Anterior cingulate cortex (tissue), 58 donors: ENCODE data around the gene KRTAP19-8.

Experiments
- DNase-seq, 58 donors: peaks; one replicate each; lab custom pipeline; 2025; lab: John Stamatoyannopoulos, UW

Gene KRTAP19-8, protein sequence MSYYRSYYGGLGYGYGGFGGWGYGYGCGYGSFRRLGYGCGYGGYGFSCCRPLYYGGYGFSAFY

DNA sequence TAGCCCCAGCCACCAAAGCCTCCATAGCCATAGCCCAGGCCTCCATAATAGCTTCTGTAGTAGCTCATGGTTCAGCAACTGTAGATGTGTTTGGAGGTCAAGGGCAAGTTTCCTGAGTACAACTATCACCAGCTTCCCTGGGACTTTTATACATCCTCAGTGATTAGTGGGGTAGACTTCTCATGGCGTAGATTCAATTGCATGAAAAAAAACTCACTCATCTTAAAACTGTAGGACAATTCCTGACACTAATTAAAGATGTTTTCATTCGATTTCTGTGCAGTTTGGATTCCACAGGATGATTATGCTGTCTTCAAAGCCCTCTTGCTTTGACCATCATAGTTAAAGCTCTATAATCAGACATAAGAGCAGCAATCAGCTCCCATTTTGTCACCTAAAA, at the start of gene KRTAP19-8:
Gene KRTAP19-8 (minus strand): TSS at position 101 of the 400 bp plus-strand sequence. CDS start 33 bp downstream, at position 68.
- DNase-seq: no peak

DNA sequence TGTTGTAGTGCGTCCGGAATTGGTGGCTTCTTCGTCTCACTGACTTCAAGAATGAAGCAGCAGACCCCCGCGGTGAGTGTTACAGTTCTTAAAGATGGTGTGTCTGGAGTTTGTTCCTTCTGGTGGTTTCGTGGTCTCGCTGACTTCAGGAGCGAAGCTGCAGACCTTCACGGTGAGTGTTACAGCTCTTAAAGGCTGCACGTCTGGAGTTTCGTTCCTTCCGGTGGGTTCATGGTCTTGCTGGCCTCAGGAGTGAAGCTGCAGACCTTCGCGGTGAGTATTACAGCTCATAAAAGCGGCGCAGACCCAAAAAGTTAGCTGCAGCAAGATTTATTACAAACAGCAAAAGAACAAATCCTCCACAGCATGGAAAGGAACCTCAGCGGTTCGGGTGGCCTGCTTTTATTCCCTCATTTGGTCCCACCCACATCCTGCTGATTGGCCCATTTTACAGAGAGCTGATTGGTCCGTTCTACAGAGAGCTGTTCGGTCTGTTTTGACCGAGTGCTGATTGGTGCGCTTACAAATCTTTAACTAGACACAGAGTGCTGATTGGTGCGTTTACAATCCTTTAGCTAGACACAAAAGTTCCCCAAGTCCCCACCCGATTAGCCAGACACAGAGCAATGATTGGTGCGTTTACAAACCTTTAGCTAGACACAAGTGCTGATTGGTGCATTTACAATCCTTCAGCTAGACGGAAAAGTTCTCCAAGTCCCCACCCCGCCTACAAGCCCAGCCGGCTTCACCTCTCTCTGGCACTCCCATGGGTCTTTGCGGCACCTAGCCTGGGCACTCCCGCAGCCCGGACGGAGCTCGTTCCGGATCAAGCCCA, 49.6 kb upstream of the KRTAP19-8 start:
- no peak for DNase-seq

DNA sequence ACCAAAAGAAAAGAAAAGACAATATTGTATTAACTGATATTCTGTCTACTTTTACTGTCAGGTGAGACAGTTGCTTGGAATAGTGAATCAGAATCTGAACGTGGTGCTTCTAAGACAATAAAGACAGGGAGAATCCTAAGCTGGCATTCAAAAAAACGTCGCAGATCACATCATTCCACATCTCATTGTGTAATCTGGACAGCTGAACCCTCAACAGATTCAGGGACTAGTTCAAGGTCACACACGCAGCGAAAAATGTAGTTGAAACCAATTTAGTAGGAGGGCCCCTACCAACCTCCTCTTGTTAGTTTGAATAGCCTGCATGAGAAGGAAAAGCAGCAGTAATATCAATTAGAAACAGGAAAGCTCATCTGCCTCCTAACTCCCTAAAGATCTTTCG, 46.4 kb upstream of the KRTAP19-8 start:
- DNase-seq: no peak

DNA sequence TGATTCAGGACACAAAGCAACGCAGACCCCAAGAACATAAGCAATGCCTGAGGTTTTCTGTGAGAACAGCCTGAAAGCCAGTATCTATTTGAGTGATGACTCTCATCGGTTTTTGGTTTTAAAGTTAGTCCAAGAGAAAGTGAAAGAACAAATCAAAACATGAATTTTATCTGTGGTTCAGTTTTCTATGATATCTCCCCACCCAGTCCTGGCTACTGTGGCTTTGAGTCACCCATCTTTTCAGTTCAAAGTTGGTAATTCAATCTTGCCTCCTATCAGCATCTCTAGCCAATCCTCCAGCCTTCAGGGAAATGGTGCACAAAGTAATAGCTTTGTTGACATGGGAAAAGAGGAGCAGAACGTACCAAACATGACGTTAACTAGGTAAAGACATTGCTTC, 40.5 kb upstream of the KRTAP19-8 start:
- DNase-seq: no peak

DNA sequence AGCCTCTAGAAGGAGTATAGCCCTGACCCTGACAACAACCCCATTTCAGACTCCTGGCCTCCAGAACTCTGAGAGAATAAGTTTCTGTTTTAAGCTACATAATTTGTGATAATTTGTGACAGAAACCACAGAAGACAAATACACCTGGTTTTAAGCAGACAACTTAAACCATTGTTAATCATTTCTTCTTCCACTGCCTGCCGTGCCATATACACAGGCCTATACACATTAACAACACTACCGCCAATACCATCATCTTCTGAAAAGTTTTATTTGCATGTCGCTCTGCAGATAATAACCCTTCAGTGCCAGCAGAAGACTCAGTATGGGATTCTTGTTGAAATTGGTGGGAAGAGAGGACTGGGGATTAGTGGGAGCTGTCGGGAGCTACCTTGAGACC, 39.9 kb upstream of the KRTAP19-8 start:
- DNase-seq: no peak

DNA sequence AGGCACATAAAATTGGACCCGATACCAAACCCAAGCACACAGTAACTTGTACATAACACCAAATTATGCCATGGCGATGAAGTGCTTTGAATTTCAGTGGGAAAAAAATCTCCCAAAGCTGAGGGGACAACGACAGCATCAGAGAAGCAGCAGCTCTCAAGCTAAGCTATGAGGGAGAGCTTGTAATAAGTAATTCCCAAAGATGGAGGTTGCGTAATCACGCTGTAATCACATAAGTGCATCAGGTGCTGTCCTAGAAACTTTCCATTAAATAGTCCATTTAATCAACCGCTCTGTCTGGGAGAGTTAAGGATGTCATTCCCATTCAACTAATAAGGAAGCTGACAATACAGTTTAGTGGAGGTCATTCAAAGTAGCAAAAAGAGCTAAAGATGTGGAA, 37.6 kb upstream of the KRTAP19-8 start:
- DNase-seq: no peak

DNA sequence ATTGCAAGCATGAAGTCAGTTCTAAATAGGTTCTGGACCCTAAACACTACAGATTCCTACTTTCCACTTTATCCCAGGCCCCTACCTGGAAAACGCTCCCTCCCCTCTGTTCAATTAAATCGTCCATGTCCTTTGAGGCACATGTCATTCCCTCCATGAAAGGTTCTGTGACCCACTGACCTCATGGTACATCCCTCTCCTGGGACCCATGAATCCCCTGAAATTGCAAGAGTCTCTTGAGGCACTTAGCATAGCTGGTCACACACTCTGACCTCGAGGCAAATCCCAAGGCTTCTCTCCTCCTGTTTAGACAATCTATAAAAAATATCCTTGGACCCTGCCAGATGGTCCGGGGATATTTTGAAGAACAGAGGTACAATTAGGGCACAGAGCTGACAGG, 34.3 kb upstream of the KRTAP19-8 start:
- no peak for DNase-seq

DNA sequence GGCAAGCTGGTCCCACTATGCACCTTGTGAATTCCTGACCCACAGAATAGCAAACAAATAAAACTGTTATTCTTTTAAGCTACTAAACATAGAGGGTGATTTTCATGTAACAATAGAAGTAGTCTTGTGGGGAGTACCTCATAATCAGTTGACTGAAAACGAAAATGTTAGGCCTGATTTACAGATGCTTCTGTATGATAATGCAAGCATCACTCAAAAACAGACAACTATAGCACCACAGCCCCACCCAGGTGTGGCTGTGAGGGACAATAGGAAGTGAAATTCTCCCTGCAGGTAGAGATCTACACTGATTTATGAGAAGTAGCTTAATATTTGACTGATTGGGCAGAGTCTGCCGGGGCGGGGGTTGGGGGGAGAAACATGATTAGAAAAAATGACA, 26.5 kb upstream of the KRTAP19-8 start:
- DNase-seq: no peak

DNA sequence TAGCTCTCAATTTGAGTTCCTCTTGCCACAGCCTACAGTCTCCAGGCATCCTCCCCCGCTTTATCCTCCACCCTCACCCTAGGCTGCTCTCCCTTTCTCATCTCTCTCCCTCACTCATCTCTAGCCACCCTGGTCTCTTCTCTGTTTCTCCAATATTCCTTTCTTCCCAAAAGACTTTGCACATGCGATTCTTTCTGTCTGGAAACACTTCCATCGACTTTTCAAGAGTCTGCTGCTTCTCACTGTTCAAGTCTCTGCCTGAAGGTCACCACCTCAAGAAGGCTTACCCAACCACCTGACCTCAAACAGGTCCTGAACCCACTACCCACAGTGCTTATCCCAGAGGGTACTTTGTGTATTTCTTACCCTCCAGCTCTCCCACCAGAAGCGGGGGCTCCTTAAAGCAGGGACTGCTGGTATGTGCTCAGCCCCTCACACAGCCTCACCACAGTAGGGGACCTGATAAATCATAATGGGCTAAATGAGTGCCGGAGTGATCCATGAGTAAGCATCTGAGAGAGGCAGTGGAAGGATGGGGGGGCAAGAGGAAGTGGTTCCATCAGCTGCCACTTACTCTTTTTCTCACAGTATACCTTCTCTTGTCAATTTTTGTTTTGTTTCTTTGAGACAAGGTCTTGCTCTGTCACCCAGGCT, 14.3 kb upstream of the KRTAP19-8 start:
- no peak for DNase-seq

DNA sequence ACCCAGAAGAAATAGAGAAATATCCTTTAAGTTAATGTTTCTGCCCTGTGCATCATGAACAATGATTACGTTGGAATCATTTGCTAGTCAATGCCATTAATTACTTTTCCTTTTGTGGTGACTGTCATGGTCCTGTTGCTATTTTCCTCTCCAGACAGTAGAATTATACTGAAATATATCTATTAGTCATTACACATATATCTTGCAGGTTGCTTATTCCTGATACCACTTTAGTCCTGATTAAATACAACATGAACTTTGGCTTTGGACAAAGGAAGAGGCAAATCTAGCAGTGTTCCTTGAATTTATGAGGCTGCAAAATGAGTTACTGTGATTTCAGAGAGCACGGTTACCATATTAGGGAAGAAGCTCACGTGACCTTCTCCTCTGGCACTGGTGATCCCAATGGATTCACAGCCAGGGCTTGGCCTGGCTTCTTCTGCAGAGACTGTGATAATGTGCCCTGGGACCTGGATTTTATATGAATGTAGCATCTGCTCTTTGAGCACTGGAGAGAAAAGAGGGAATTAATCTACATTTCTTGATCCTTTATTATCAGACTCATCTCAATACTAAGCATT, 12.4 kb upstream of the KRTAP19-8 start:
- no peak for DNase-seq

DNA sequence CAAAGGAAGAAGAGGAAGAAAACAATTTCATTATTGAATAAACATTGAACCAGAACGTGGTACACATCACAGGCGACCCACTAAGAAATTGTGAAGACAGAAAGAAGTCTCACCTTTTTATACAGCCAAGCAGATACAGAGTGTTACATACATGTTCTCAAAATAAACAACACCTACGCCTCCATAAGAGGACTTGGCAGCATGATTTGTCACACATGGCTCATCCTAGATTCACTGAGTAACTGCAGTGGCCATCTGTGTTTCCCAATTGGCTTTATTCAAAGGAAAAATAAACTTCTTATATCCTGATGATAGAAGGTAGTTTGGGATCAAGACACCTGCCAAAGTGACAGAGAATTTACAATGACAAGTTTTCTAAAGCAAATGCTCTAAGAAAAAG, 7.6 kb upstream of the KRTAP19-8 start:
- peak in 8 of 58 donors; percentile 0 to 21 (median 4) for DNase-seq

DNA sequence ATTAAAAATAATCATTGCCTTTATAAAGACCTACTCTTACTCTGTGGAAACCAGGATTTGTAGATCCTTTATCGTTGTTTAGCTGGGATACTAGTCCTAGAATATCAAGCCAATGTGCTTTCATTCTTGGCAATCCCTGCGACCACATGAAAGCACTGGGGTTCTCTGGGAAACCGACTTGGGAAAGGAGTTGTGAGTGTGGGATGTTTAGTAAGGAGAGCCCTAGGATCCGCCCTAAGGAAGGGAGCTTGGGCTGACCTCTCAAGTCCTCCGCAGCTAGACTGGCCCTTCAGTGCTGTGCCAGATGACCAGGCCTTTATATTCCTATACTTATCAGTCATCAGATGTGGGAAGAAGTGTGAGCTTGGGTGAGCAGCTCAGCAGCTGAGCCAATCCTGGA, 5.2 kb upstream of the KRTAP19-8 start:
- no peak for DNase-seq

DNA sequence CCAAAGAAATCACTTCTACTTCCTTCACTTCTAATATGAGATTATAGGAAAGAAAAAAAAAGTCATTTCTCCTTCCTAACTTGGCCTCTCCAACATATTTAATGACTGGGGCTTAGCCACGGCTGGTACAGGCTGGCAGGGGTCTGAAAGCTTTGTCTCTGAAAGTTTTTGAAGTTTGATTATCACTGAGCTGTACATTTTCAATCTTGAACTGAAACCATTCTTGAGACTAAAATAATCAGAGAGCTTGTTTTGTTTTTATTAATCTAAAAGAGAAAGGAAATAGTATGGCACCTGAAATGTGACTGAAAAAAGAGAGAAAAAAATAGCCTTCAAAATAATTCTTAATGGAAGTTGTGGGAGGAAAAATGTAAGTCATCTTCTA, 3.8 kb upstream of the KRTAP19-8 start:
- no peak for DNase-seq

DNA sequence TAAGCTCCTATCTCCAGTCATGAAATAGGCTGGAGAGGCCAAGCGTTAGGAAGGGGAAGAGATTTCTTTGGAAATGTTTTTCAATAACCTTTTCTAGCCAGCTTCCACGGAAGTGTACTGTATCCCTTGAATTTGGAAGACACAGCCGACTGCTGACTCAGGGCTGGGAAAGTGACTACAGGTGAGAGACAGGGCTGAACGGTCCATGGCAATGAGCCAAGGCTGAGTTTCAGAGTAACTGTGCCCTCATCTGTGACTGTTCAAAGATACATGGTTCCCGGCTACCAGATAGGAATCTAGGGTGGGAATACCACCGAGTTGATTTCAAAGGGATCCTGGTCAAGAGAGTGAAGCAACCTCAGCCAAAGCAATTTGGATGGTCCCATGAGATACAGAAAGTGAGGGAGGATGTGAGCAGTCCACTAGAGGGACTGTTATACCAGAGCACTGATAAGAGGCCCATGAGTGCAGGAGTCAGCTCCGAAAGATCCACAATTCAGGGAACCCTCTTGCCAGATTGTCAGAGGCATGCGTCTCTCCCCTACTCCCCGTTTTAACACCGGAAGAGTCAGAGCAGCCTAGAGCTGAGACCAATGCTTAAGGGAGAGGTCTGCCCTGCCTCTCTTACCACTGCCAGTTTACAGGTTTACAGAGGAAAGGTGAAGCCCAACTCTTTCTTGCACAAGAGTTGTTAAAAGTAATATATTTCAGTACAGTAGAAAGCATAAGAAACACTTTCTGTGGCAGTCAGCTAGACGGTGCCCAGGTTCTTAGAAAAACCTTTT, 3.2 kb upstream of the KRTAP19-8 start:
- DNase-seq: no peak

DNA sequence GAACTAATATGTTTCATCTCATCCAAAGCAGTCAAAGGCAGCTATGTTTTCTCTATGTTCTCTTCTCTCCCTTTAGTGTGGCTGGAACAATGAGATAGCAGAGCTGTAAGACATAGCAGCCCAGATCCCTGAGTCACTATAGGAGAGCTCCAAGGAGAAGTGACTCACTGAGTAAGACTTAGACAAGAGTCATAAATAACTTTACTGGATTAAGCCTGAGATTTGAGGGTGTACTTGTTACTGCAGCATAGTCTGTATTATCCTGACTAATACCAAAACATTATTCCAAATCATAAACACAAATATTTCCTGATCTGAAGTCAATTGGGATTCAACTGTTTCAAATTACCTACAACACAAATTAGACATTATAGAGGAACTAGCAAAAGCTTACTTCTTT, 3.9 kb downstream of the KRTAP19-8 start:
- no peak for DNase-seq

DNA sequence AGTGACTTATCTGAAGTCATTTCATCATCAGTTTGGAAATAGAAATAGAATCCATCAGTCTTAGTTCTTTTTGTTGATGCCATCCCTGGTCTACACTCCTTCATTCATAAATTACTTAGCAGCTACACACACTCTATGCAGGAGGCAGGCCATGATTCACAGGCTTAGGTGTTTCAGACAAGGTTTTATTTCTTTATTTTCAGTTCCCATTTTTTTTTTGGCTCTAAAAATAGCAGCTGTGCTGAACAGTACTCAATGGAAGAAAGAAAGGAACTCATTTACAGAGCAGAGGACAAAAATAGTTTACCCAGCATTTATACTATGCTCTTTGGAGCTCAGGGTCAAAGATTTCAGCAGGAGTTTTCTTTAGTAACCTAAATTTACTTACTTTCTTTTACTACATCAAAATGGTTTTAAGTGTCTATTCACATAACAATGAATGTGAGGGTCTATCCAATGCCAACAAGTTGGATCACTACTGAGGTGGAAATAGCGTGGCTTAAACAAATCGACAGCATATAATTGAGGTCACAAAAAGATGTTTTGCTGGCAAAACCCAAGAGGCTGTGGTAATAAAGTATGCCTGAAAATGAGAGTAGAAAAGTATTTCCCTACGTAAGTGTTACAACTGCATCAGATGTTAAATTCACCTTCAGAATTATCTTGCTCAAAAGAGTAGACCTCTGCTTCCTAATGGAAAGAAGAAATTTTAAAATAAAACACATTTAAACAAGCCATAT, 7.7 kb downstream of the KRTAP19-8 start:
- no peak for DNase-seq

DNA sequence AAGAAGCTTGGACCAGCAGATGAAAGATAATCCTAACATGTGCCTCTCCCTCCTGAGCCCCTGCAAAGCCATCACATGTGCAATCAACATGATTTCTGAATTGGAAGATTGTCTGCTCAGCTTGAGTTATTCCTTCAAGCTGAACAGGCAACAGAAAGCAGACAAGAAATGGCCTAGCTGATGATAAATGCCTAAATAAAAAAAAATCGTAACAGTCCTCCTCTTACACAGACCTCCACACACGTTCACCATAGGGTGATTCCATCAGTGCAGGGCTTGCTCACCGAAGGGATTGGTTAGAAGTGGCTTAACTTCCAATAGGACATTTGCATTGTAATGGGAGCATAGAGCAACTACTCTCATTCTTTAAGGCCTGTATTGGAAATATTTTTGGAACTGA, 14.6 kb downstream of the KRTAP19-8 start:
- no peak for DNase-seq

DNA sequence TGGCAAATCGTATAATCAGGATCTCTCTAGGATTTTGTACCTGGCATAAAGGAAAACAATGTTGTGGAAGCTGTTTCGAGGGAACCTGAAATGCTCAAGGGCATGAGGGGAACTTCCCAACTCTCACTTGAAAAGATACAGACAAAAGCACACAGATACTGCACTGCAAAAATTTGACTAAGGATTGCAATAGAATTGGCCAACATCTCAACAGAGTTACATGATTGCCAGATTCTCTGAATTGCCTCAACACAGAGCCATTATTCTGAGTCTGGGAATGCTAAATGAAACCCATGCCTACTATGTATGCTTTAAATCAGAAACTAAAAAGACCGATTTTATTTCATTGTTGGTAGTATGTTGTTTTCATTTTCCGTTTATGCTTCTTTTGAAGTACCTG, 16.0 kb downstream of the KRTAP19-8 start:
- no peak for DNase-seq

DNA sequence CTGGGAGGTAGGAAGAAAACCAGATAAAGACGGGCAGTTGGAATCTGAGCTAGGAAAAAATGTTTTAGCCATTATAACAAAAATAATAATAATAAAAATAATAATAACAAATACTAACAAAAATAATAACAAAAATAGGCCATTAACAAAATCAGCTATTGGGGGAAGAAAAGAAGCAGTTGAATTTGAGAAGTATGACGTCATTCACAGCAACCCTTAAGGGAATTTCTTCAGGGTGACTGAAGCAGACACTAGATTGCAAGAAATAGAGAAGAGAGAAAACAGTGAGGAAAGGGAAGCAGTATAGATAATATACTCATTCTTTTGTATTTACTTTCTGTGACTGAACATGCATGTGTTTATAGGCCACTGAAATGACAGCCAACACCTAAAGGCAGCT, 20.0 kb downstream of the KRTAP19-8 start:
- no peak for DNase-seq

DNA sequence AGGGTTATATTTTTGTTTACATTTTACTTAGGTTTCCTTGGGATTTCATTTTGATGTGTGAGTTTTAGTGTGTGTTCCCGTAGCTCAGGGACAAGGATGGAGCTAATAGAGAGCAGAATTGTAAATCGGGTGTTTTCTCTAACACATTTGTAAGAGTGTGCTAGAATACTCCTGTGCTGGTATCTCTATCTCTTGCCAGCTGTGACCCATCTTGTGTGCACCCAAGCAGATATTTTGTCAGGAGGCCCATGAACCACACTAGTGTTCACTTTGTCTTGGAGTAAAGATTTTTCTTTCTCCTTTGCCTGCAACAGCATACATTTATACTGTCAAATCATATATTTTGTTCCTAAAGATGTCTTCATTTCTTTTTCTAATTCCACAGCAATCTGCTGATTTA, 23.4 kb downstream of the KRTAP19-8 start:
- no peak for DNase-seq
